Loucy (cell line): Measurements from ENCODE around the gene CYBB.

Experiments used
- H2AFZ ChIP-seq: fragments of 200-600 bp; sonication (generic); 2 replicates; pipeline ENCODE4 v1.6.0; 2016; ENCODE audit warnings: antibody characterized with exemption, mild to moderate bottlenecking, low read length, moderate library complexity
- H3F3A ChIP-seq: fragments of 200-600 bp; 2 replicates; pipeline ENCODE4 v1.6.0; 2016; ENCODE audit warnings: antibody characterized with exemption, low read depth, mild to moderate bottlenecking
- H3K27me3 ChIP-seq: fragments of 200-600 bp; sonication (generic); 2 replicates; pipeline ENCODE4 v1.6.1; 2014; ENCODE audit warnings: low read length, mild to moderate bottlenecking; ENCODE audit not compliant: insufficient read depth, poor library complexity, severe bottlenecking
- H3K36me3 ChIP-seq: fragments of 200-600 bp; sonication (generic); 2 replicates; pipeline ENCODE4 v1.6.1; 2016; ENCODE audit warnings: low read length; ENCODE audit not compliant: insufficient read depth
- H3K4me1 ChIP-seq: fragments of 200-600 bp; sonication (generic); 2 replicates; pipeline ENCODE4 v1.5.1; 2014; ENCODE audit warnings: low read length, mild to moderate bottlenecking; ENCODE audit not compliant: insufficient read depth, poor library complexity, severe bottlenecking
- H3K4me2 ChIP-seq: fragments of 200-600 bp; sonication (generic); 2 replicates; pipeline ENCODE4 v1.6.0; 2014; ENCODE audit warnings: antibody characterized with exemption, low read length, low read depth, mild to moderate bottlenecking; ENCODE audit not compliant: poor library complexity, severe bottlenecking
- H3K4me3 ChIP-seq: fragments of 200-600 bp; sonication (generic); 2 replicates; pipeline ENCODE4 v1.5.1; 2014; ENCODE audit warnings: low read length, mild to moderate bottlenecking, mixed read lengths; ENCODE audit not compliant: poor library complexity, severe bottlenecking
- H3K79me2 ChIP-seq: fragments of 200-600 bp; sonication (generic); 2 replicates; pipeline ENCODE4 v1.6.1; 2014; ENCODE audit warnings: low read length; ENCODE audit not compliant: insufficient read depth
- H3K9ac ChIP-seq: fragments of 200-600 bp; sonication (generic); 2 replicates; pipeline ENCODE4 v1.6.0; 2014; ENCODE audit warnings: mild to moderate bottlenecking, low read depth, low read length, moderate library complexity; ENCODE audit not compliant: poor library complexity, severe bottlenecking
- H3K9me2 ChIP-seq: fragments of 200-600 bp; sonication (generic); replicated peaks from 2 replicates; pipeline ENCODE4 v1.6.1; 2016; ENCODE audit warnings: low read depth, low read length, mixed read lengths
- H3K9me3 ChIP-seq: fragments of 200-600 bp; sonication (generic); 2 replicates; pipeline ENCODE4 v1.6.1; 2014; ENCODE audit warnings: mild to moderate bottlenecking, antibody characterized with exemption, low read length, low read depth; ENCODE audit not compliant: insufficient read depth
- H4K20me1 ChIP-seq: fragments of 200-600 bp; sonication (generic); 2 replicates; pipeline ENCODE4 v1.6.0; 2014; ENCODE audit warnings: antibody characterized with exemption, low read length, mild to moderate bottlenecking; ENCODE audit not compliant: insufficient read depth, poor library complexity, severe bottlenecking
- CTCF ChIP-seq: fragments of 200-600 bp; sonication (generic); conservative IDR thresholded peaks from 2 replicates; pipeline ENCODE4 v1.5.1; 2014; ENCODE audit warnings: mild to moderate bottlenecking, antibody characterized with exemption, low read length
- EZH2phosphoT487 ChIP-seq: fragments of 200-600 bp; IDR thresholded peaks from 2 replicates; pipeline ENCODE4 v1.6.1; 2018; ENCODE audit warnings: antibody characterized with exemption, mild to moderate bottlenecking, moderate library complexity, borderline replicate concordance

Gene CYBB

GRCh38 chrX:37782359-37782758, 2.5 kb downstream of the CYBB start:
- Histone ChIP-seq H3K9ac (no peak overlapping the region), H3K9me2 (no peaks in the 10 kb centered on the region), H3K36me3 (no peaks in the 10 kb centered on the region), H3K4me2 (no peak overlapping the region), H2AFZ (no peak overlapping the region), H3K4me1 (peaks cover 25% of the 10 kb centered on the region), H3K4me3 (no peak overlapping the region), H3K27me3 (no peaks in the 10 kb centered on the region), H3K79me2 (no peaks in the 10 kb centered on the region), H4K20me1 (no peaks in the 10 kb centered on the region), H3F3A (no peaks in the 10 kb centered on the region), H3K9me3 (no peaks in the 10 kb centered on the region)
- TF ChIP-seq EZH2phosphoT487 (no peak), CTCF (no peak)

GRCh38 chrX:37783305-37783704, 3.4 kb downstream of the CYBB start:
- H3F3A ChIP-seq, result no peaks in the 10 kb centered on the region
- peaks cover 29% of the 10 kb centered on the region for H3K4me1 ChIP-seq
- H3K36me3 ChIP-seq, result no peaks in the 10 kb centered on the region
- no peak overlapping the region for H2AFZ ChIP-seq
- H3K4me2 ChIP-seq, result no peak overlapping the region
- no peak overlapping the region for H3K4me3 ChIP-seq
- no peak overlapping the region for H3K9ac ChIP-seq
- H3K9me2 ChIP-seq, result no peaks in the 10 kb centered on the region
- H3K27me3 ChIP-seq, result no peaks in the 10 kb centered on the region
- no peaks in the 10 kb centered on the region for H3K9me3 ChIP-seq
- TF ChIP-seq EZH2phosphoT487, result no peak
- TF ChIP-seq CTCF, result no peak
- no peaks in the 10 kb centered on the region for H4K20me1 ChIP-seq
- no peaks in the 10 kb centered on the region for H3K79me2 ChIP-seq

- no peaks in the 10 kb centered on the region for H3K9me2 ChIP-seq
- no peak overlapping the region for H3K4me2 ChIP-seq
- no peaks in the 10 kb centered on the region for H3K79me2 ChIP-seq
- no peak overlapping the region for H3K4me3 ChIP-seq
- peaks cover 29% of the 10 kb centered on the region for H3K4me1 ChIP-seq
- no peaks in the 10 kb centered on the region for H3K27me3 ChIP-seq
- H3F3A ChIP-seq, result no peaks in the 10 kb centered on the region
- no peaks in the 10 kb centered on the region for H3K36me3 ChIP-seq
- TF ChIP-seq CTCF (no peak), EZH2phosphoT487 (no peak)
- H3K9ac ChIP-seq, result no peak overlapping the region
- no peaks in the 10 kb centered on the region for H4K20me1 ChIP-seq
- no peak overlapping the region for H2AFZ ChIP-seq
- H3K9me3 ChIP-seq, result no peaks in the 10 kb centered on the region
Measured at GRCh38 chrX:37785569-37785968, 5.7 kb downstream of the CYBB start.
